Stimulated activated CD8-positive, alpha-beta memory T cell treated with anti-CD3 and anti-CD28 coated beads, Interleukin-12 subunit alpha, Interleukin-12 subunit beta, amount 100 ng/mL, for 4 hours (primary cell): Measurements from ENCODE around the gene C9.
"Not testable (repeated sequence)": the region's sequence is repeated elsewhere in the genome, so short reads cannot be mapped to it uniquely, and the experiment has no call there.

ENCODE experiments used
- DNase-seq: peaks from one replicate; pipeline ENCODE4 v3.0.0-alpha.2; 2020; ENCODE audit warnings: low read depth

C9 gene

DNA sequence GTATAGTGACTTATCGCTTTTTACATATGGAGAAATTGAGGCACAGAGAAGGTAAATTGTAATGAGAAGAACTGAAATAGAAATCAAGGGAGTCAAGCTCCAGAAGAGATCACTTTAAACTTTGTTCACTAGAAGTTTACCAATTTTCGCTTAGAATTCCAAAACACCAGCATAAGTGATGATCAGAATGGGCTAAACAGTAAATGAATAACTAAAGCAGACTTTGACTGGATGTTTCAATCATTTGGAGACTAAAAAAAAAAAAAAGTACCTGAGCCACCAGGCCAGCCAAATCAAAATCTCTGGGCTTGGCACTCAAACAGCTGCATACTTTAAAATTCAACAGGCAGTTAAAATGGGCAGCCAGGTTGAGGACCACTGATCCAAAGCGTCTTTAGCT is 106.7 kb downstream of the C9 start:
- DNase-seq: no peak

GRCh38 chr5:39256477-39257235 is 107.6 kb downstream of the C9 start:
- DNase-seq: no peak

DNA sequence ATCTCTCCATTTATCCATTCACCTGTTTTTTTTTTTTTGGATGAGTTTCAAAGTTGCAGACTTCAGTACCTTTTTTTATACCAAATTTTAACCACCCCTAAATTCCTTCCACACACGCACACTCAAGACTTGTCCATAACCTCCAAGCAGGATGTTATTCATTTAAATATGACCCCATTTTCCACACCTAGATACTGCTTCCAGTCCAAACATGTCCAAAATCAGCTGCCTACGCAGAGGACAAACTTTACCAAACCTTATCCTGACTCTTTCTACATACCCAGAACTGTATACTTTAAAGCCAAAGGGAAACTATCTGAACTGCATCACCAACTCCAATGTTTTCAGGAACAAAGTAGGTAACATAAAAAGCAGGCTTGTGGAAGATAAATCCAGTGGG is 108.9 kb downstream of the C9 start:
- DNase-seq: no peak

DNA sequence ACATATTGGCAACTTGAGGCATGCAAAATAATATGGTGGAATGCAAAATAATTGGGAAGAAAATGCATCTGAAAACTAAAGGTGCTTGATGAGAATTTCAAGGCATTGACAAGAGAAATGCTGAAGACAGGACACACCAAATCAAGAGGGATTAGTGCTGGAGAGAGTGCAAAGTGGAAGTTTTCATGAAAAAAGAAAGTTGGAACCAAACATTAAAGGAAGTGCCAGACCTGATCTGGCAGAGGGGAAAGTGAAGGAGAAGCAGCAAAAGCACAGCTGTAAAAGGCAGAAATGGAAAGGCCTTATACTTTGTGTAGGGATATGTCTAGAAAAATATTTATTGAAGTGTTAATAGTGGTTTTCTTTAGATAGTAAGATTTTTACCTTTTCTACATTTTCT is 109.6 kb downstream of the C9 start:
- DNase-seq: no peak

- no peak for DNase-seq
These were observed 111.1 kb downstream of the C9 start for GRCh38 chr5:39253196-39253595.

DNA sequence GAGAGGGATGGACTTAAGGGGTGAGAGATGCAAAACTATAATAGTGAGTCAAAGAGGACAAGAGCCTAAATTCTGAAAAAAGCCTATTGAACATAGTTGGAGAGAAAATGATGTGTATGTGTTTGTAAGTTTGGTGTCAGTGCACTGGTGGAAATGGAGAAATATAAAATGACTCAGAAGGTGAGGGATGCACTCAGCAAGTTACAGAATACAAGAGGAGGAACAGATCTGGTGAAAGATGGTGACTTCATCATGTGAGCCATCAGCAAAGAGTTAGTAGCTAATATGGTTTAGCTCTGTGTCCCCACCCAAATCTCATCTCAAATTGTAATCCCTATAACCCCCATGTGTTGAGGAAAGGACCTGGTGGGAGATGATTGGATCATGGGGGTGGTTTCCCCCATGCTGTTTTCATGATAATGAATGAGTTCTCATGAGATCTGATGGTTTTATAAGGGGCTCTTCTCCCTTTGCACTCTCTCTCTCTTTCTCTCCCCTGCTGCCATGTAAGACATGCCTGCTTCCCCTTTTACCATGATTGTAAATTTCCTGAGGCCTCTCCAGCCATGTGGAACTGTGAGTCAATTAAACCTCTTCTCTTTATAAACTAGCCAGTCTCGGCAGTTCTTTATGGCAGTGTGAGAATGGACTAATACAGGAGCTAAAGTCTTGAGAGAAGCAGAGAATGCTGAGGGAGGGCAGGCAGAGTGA is 114.6 kb downstream of the C9 start:
- no peak for DNase-seq

DNA sequence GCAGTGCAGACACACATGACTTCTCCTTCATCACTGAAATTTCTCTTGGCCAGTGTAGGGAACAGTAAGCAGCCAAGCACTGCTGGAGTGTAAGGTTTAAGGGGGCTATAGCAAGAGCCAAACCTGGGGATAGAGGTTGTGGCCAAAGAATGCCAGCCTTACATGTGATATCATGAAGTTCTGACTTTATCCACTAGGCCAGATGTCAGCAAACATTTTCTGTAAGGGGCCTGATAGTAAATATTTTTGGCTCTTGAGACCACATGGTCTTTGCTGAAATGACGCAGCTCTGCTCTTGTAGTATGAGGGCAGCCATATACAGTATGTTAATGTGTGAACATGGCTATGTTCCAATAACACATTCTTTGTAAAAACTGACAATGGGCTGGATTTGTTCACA is 115.2 kb downstream of the C9 start:
- DNase-seq: no peak

GRCh38 chr5:39240750-39241149 is 123.5 kb downstream of the C9 start:
- no peak for DNase-seq

GRCh38 chr5:39238366-39239105 is 125.8 kb downstream of the C9 start:
- no peak for DNase-seq

- no peak for DNase-seq
These were observed 127.6 kb downstream of the C9 start for GRCh38 chr5:39236718-39237117.

- no peak for DNase-seq
These were observed 128.6 kb downstream of the C9 start for GRCh38 chr5:39235648-39236047.

DNA sequence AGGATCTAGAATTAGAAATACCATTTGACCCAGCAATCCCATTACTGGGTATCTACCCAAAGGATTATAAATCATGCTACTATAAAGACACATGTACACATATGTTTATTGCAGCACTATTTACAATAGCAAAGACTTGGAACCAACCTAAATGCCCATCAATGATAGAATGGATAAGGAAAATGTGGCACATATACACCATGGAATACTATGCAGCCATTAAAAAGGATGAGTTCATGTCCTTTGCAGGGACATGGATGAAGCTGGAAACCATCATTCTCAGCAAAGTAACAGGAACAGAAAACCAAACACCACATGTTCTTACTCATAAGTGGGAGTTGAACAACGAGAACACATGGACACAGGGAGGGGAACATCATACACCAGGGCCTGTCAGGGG is 129.8 kb downstream of the C9 start:
- not testable (repeated sequence) for DNase-seq
